Ureter (tissue), 1 donor: Measurements from ENCODE around the gene KLHL24. TPM values are rescaled to one million over a fixed set of nuclear protein-coding genes. Genes with fewer than 3 reads are reported as not detected.
"Not testable (repeated sequence)": the region's sequence is repeated elsewhere in the genome, so short reads cannot be mapped to it uniquely, and the experiment has no call there.

Experiments
- DNase-seq: peaks from one replicate; pipeline ENCODE4 v3.0.0-alpha.2; 2020; ENCODE audit warnings: low spot score
- total RNA-seq: library from RNA; stranded (reverse); gene quantifications from one replicate; pipeline ENCODE4 v1.2.4, GENCODE V29; 2023
- donor health status: DM: yes; HTN: yes; CAD: no.

Gene KLHL24
- total RNA-seq, 1 donor from 2014 or later, result 69.2 TPM

- no peak for DNase-seq
These were observed 716 bp upstream of the KLHL24 start for GRCh38 chr3:183634707-183635106.

GRCh38 chr3:183635107-183635430 lies 354 bp upstream of the KLHL24 start:
- DNase-seq, result no peak

GRCh38 chr3:183636221-183637105 lies 1.0 kb downstream of the KLHL24 start:
- peak; percentile 97 for DNase-seq

- no peak for DNase-seq
These were observed 1.7 kb downstream of the KLHL24 start for GRCh38 chr3:183637106-183637486.

- DNase-seq, result not testable (repeated sequence)
These were observed 2.2 kb downstream of the KLHL24 start for GRCh38 chr3:183637633-183638032.

- DNase-seq, result no peak
These were observed 2.9 kb downstream of the KLHL24 start for GRCh38 chr3:183638101-183638852.

- DNase-seq, result not testable (repeated sequence)
These were observed 5.2 kb downstream of the KLHL24 start for GRCh38 chr3:183640635-183641034.

GRCh38 chr3:183641882-183642281 lies 6.5 kb downstream of the KLHL24 start:
- DNase-seq, result no peak

GRCh38 chr3:183644244-183644643 lies 8.8 kb downstream of the KLHL24 start:
- no peak for DNase-seq

GRCh38 chr3:183645254-183645653 lies 9.8 kb downstream of the KLHL24 start:
- DNase-seq, result no peak

- DNase-seq, result no peak
These were observed 15.1 kb downstream of the KLHL24 start for GRCh38 chr3:183650554-183650953.

GRCh38 chr3:183653209-183654064 lies 18.0 kb downstream of the KLHL24 start:
- no peak for DNase-seq

- DNase-seq, result no peak
These were observed 19.3 kb downstream of the KLHL24 start for GRCh38 chr3:183654727-183655126.

GRCh38 chr3:183662099-183662498 lies 26.7 kb downstream of the KLHL24 start:
- no peak for DNase-seq

GRCh38 chr3:183664913-183665381 lies 29.5 kb downstream of the KLHL24 start:
- DNase-seq, result no peak

- no peak for DNase-seq
These were observed 44.6 kb downstream of the KLHL24 start for GRCh38 chr3:183680061-183680460.

GRCh38 chr3:183687705-183688104 lies 52.3 kb downstream of the KLHL24 start:
- DNase-seq, result no peak

GRCh38 chr3:183688874-183689273 lies 53.5 kb downstream of the KLHL24 start:
- no peak for DNase-seq

GRCh38 chr3:183689621-183690020 lies 54.2 kb downstream of the KLHL24 start:
- DNase-seq, result not testable (repeated sequence)

- DNase-seq, result no peak
These were observed 55.1 kb downstream of the KLHL24 start for GRCh38 chr3:183690402-183690995.

- no peak for DNase-seq
These were observed 57.0 kb downstream of the KLHL24 start for GRCh38 chr3:183692436-183692835.
